NB4 (cell line): ENCODE data around the gene MUC15.

Experiments used
- DNase-seq: peaks from one replicate; pipeline ENCODE4 v3.0.0; 2010; ENCODE audit warnings: low read depth
- H3K4me3 ChIP-seq: one replicate; pipeline ENCODE4 v1.5.1; 2011; ENCODE audit warnings: mild to moderate bottlenecking, low read depth, low read length, moderate library complexity
- MYC ChIP-seq: IDR thresholded peaks from 2 replicates; pipeline ENCODE4 v1.6.1; 2011; ENCODE audit warnings: low read depth, low read length
- POLR2A ChIP-seq: IDR thresholded peaks from 2 replicates; pipeline ENCODE4 v1.6.1; 2011; ENCODE audit warnings: mild to moderate bottlenecking; ENCODE audit not compliant: insufficient read length; ENCODE audit errors: extremely low read depth
- TF ChIP-seq, protein P1 (sequence below): IDR thresholded peaks from one replicate; pipeline ENCODE4 v1.5.1; 2012; ENCODE audit warnings: low read depth, low read length
- TF ChIP-seq, protein P2 (sequence below): IDR thresholded peaks from 2 replicates; pipeline ENCODE4 v1.6.1; 2011; ENCODE audit warnings: low read depth, low read length

MUC15 gene

DNA sequence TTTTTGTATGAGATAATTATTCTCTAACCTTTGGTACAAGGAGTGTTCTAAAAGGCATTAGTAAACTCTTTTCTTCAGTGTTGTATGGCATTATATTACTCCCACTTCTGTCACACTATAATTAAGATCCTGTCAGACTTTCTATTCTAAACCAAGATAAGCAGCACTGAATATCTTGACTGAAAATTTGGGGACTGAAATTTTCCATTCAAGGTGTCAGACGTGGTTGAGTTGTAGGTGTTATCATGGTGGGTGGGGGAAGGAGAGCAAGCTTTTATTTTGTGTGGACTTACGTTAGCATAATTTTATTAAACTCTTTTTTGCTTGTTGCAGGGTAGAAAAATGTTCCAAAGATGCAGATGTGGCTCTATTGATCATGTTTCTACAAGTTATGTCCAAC is 22.9 kb downstream of the MUC15 start:
- DNase-seq: no peak
- no peak overlapping the region for H3K4me3 ChIP-seq
- TF ChIP-seq POLR2A (no peak), MYC (no peak)
- TF ChIP-seq, protein P1, sequence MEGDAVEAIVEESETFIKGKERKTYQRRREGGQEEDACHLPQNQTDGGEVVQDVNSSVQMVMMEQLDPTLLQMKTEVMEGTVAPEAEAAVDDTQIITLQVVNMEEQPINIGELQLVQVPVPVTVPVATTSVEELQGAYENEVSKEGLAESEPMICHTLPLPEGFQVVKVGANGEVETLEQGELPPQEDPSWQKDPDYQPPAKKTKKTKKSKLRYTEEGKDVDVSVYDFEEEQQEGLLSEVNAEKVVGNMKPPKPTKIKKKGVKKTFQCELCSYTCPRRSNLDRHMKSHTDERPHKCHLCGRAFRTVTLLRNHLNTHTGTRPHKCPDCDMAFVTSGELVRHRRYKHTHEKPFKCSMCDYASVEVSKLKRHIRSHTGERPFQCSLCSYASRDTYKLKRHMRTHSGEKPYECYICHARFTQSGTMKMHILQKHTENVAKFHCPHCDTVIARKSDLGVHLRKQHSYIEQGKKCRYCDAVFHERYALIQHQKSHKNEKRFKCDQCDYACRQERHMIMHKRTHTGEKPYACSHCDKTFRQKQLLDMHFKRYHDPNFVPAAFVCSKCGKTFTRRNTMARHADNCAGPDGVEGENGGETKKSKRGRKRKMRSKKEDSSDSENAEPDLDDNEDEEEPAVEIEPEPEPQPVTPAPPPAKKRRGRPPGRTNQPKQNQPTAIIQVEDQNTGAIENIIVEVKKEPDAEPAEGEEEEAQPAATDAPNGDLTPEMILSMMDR: no peak
- TF ChIP-seq, protein P2, sequence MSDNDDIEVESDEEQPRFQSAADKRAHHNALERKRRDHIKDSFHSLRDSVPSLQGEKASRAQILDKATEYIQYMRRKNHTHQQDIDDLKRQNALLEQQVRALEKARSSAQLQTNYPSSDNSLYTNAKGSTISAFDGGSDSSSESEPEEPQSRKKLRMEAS: no peak

DNA sequence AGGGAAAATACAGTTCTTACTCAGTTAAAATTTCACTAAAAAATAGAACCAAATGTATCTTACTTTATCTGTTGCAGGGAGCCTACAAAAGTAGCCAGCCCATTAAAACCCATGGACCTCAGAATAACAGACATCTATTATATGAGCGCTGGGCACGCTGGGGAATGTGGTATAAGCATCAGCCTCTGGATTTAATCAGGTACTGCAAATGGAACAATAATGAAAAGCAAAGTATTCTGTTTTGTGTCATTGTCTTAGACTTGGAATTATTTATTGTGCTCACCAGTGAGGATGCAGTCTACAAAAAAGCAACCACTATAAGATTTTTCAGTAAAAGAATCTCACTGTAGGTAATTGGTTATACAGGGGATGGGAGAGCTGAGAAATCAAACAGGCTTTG is 30.2 kb downstream of the MUC15 start:
- TF ChIP-seq, protein P1: no peak
- no peak for TF ChIP-seq POLR2A
- TF ChIP-seq, protein P2: no peak
- TF ChIP-seq MYC: no peak
- no peak overlapping the region for H3K4me3 ChIP-seq
- DNase-seq: no peak

DNA sequence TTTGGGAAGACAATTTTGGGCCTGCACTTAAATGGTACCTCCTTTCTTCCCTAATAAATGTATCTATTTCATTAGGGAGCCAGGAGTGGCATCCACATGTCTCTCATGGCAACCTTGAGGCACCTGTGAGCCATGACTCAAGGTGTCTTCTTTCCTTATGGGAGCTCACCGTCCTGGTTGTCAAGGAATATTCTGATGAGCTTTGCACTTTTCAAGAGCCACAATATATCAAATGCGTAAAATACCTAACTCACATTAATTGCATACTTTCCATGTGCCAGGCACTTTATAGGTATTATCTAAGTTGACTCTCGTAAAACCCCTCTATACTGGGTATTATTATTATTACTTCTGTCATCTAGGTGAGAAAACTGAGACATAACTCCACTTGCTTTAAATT is 32.5 kb downstream of the MUC15 start:
- no peak for DNase-seq
- no peak overlapping the region for H3K4me3 ChIP-seq
- TF ChIP-seq, protein P2: no peak
- no peak for TF ChIP-seq MYC
- TF ChIP-seq POLR2A: no peak
- TF ChIP-seq, protein P1: no peak

DNA sequence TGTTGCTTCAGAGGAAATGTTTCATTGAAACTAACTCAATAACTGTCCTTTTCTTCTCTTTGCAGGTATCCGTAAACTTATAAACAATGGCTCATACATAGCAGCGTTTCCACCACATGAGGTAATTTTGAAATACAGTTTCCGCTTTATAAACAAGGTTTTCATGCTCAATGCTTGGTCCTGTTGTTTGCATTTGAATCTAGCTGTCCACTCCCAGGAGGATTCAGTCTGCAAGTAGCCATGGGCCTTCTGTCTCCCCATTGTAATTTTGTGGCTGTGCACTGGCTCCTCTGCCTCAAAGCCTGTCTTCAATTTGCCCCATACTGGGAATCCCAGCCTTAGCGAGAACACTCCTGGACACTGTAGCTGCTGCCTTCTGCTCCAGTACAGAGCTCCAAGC is 34.7 kb downstream of the MUC15 start:
- DNase-seq: no peak
- TF ChIP-seq, protein P2: no peak
- TF ChIP-seq MYC (no peak), POLR2A (no peak)
- TF ChIP-seq, protein P1: no peak
- H3K4me3 ChIP-seq: no peak overlapping the region

DNA sequence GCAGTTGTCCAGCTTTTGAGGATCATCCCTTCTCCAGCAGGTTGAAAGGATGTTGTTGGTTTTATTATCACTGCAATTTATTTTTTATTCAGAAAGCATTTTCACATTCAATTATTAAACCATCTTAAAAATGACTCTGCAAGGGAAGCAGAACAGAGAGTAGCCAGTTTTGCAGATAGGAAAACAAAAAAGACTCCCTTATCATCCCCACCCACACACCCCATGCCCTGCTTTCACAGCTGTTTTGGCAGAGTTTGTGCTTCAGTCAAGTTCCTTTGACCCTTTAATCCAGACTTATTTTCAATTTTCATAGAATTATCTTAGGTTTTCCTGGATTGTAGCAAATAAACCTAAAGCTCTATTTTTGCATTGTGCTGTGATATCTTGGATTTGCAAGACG is 44.4 kb downstream of the MUC15 start:
- DNase-seq: no peak
- no peak for TF ChIP-seq POLR2A
- TF ChIP-seq, protein P1: no peak
- TF ChIP-seq, protein P2: no peak
- no peak for TF ChIP-seq MYC
- H3K4me3 ChIP-seq: no peak overlapping the region
